HEK293 (cell line): Measurements from ENCODE around the gene MYH11.

Experiments used
- BCL6B ChIP-seq: fragments of 450-650 bp; formaldehyde crosslinking; IDR thresholded peaks from 2 replicates; pipeline ENCODE4 v1.5.1; 2017; ENCODE audit warnings: missing biosample characterization, missing genetic modification characterization
- FEZF1 ChIP-seq: fragments of 450-650 bp; formaldehyde crosslinking; IDR thresholded peaks from 2 replicates; pipeline ENCODE4 v1.5.1; 2016; ENCODE audit warnings: missing biosample characterization, missing genetic modification characterization
- HIC1 ChIP-seq: fragments of 450-650 bp; formaldehyde crosslinking; IDR thresholded peaks from 2 replicates; pipeline ENCODE4 v1.5.1; 2016; ENCODE audit warnings: missing biosample characterization, missing genetic modification characterization
- HOXA7 ChIP-seq: sonication (generic); formaldehyde crosslinking; IDR thresholded peaks from 2 replicates; pipeline ENCODE4 v1.8.1; 2022; ENCODE audit warnings: missing genetic modification reagents, borderline replicate concordance
- SALL2 ChIP-seq: fragments of 450-650 bp; formaldehyde crosslinking; IDR thresholded peaks from 2 replicates; pipeline ENCODE4 v1.5.0; 2017; ENCODE audit warnings: missing biosample characterization, mild to moderate bottlenecking, missing genetic modification characterization, borderline replicate concordance
- SP3 ChIP-seq: fragments of 450-650 bp; formaldehyde crosslinking; IDR thresholded peaks from 2 replicates; pipeline ENCODE4 v1.5.1; 2016; ENCODE audit warnings: missing biosample characterization, missing genetic modification characterization
- TRIM28 ChIP-seq: IDR thresholded peaks from 2 replicates; pipeline ENCODE4 v1.6.1; 2011; ENCODE audit warnings: low read length, control low read depth, borderline replicate concordance
- YY2 ChIP-seq: fragments of 450-650 bp; formaldehyde crosslinking; IDR thresholded peaks from 2 replicates; pipeline ENCODE4 v1.5.1; 2016; ENCODE audit warnings: missing biosample characterization, missing genetic modification characterization
- ZFP3 ChIP-seq: fragments of 450-650 bp; formaldehyde crosslinking; IDR thresholded peaks from 2 replicates; pipeline ENCODE4 v1.5.1; 2016; ENCODE audit warnings: low read depth, missing biosample characterization, missing genetic modification characterization
- ZFP37 ChIP-seq: fragments of 450-650 bp; formaldehyde crosslinking; IDR thresholded peaks from 2 replicates; pipeline ENCODE4 v1.5.1; 2016; ENCODE audit warnings: missing biosample characterization, missing genetic modification characterization
- ZNF140 ChIP-seq: fragments of 450-650 bp; formaldehyde crosslinking; IDR thresholded peaks from 2 replicates; pipeline ENCODE4 v1.5.1; 2016; ENCODE audit warnings: missing biosample characterization, missing genetic modification characterization
- ZNF157 ChIP-seq: fragments of 450-650 bp; formaldehyde crosslinking; IDR thresholded peaks from 2 replicates; pipeline ENCODE4 v1.5.1; 2016; ENCODE audit warnings: missing biosample characterization, missing genetic modification characterization
- ZNF169 ChIP-seq: fragments of 450-650 bp; formaldehyde crosslinking; IDR thresholded peaks from 2 replicates; pipeline ENCODE4 v1.5.1; 2016; ENCODE audit warnings: missing biosample characterization, missing genetic modification characterization
- ZNF274 ChIP-seq, 2 experiments: fragments of 200-500 bp in 1 of 2; fragments of 450-650 bp in 1 of 2; sonication (Bioruptor generic) in 1 of 2; formaldehyde crosslinking in 1 of 2; IDR thresholded peaks; 2 replicates each; pipeline versions ENCODE4 v1.5.1 to v1.6.1; 2014 to 2016; ENCODE audit warnings: borderline replicate concordance in 1 of 2, inconsistent platforms in 1 of 2, low read length in 1 of 2, missing biosample characterization in 1 of 2, missing genetic modification characterization in 1 of 2
- ZNF366 ChIP-seq: fragments of 450-650 bp; formaldehyde crosslinking; conservative IDR thresholded peaks from 2 replicates; pipeline ENCODE4 v1.5.1; 2016; ENCODE audit warnings: missing biosample characterization, missing genetic modification characterization
- ZNF423 ChIP-seq: fragments of 450-650 bp; formaldehyde crosslinking; IDR thresholded peaks from 2 replicates; pipeline ENCODE4 v1.5.1; 2016; ENCODE audit warnings: missing biosample characterization, missing genetic modification characterization
- ZNF433 ChIP-seq: fragments of 450-650 bp; formaldehyde crosslinking; IDR thresholded peaks from 2 replicates; pipeline ENCODE4 v1.5.1; 2016; ENCODE audit warnings: missing biosample characterization, missing genetic modification characterization, low read depth
- ZNF514 ChIP-seq: fragments of 450-650 bp; formaldehyde crosslinking; IDR thresholded peaks from 2 replicates; pipeline ENCODE4 v1.5.1; 2016; ENCODE audit warnings: missing biosample characterization, missing genetic modification characterization
- ZNF529 ChIP-seq: fragments of 450-650 bp; formaldehyde crosslinking; IDR thresholded peaks from 2 replicates; pipeline ENCODE4 v1.5.1; 2017; ENCODE audit warnings: missing genetic modification characterization, missing biosample characterization; ENCODE audit not compliant: insufficient replicate concordance
- ZNF530 ChIP-seq: fragments of 450-650 bp; formaldehyde crosslinking; IDR thresholded peaks from 2 replicates; pipeline ENCODE4 v1.5.1; 2016; ENCODE audit warnings: low read depth, missing biosample characterization, missing genetic modification characterization
- ZNF555 ChIP-seq: fragments of 450-650 bp; formaldehyde crosslinking; conservative IDR thresholded peaks from 2 replicates; pipeline ENCODE4 v1.5.1; 2017; ENCODE audit warnings: missing biosample characterization, mild to moderate bottlenecking, missing genetic modification characterization, inconsistent platforms
- ZNF585B ChIP-seq: fragments of 450-650 bp; formaldehyde crosslinking; IDR thresholded peaks from 2 replicates; pipeline ENCODE4 v1.5.1; 2016; ENCODE audit warnings: missing biosample characterization, missing genetic modification characterization
- ZNF624 ChIP-seq: fragments of 450-650 bp; formaldehyde crosslinking; IDR thresholded peaks from 2 replicates; pipeline ENCODE4 v1.5.1; 2017; ENCODE audit warnings: missing biosample characterization, missing genetic modification characterization
- ZNF658 ChIP-seq: fragments of 450-650 bp; formaldehyde crosslinking; IDR thresholded peaks from 2 replicates; pipeline ENCODE4; 2016; ENCODE audit warnings: missing biosample characterization, missing genetic modification characterization
- ZNF768 ChIP-seq: fragments of 450-650 bp; formaldehyde crosslinking; IDR thresholded peaks from 2 replicates; pipeline ENCODE4 v1.5.1; 2018; ENCODE audit warnings: missing biosample characterization, mild to moderate bottlenecking, missing genetic modification characterization
- ZNF785 ChIP-seq: fragments of 450-650 bp; formaldehyde crosslinking; IDR thresholded peaks from 2 replicates; pipeline ENCODE4 v1.5.1; 2016; ENCODE audit warnings: missing biosample characterization, missing genetic modification characterization
- TF ChIP-seq, protein P1 (sequence below): fragments of 450-650 bp; formaldehyde crosslinking; IDR thresholded peaks from 2 replicates; pipeline ENCODE4 v1.5.1; 2017; ENCODE audit warnings: missing biosample characterization, mild to moderate bottlenecking, missing genetic modification characterization, moderate library complexity
- TF ChIP-seq, protein P2 (sequence below): fragments of 450-650 bp; formaldehyde crosslinking; IDR thresholded peaks from 2 replicates; pipeline ENCODE4 v1.5.1; 2017; ENCODE audit warnings: missing biosample characterization, missing genetic modification characterization
- TF ChIP-seq, protein P3 (sequence below): IDR thresholded peaks from 2 replicates; pipeline ENCODE4 v1.6.1; 2011; ENCODE audit warnings: mild to moderate bottlenecking, low read depth, low read length, borderline replicate concordance

Gene MYH11

DNA sequence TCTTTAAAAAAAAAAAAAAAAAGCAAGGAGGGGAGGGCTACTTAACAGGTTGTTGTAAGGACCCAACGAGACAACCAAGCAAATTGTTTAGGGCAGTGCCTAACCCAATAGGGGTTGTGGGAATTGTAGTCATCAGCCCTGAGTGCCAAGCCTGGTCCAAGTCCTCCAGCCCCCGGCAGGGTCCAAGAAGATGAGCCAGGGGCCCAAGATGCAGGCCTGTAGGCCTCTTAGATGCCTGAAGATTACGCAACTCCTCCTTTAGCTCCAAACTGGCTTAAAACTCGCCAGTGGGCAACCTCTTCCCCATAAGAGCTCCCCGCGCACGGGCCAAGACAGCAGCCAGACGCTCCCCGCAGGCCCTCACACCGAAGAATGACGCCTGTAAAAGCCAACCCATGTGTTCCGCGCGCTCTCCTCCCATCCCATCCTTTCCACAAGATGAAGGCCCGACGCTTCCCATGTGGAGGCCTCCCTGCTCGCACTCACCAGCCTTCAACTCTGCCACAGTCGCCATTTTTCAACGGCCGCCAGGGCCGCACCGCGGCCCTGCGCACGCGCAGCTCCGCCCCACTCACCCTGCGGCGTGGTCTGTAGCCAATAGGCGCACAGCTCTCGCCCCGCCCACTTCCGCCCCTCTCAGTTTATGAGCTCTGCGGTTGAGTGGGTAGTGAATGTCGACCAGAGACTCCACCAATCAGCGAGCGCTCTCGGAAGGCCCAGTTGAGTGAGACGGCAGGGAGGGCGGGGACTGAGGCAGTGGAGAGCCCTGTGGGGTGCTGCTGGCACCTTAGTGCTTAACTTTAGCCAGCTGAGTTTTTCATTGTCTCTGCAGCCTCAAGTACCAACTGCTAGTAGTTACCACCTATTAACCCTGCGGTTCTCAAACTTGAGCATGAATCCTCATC is 31.5 kb upstream of the MYH11 start, which contains the start of gene CEP20 (continued):
- TF ChIP-seq SALL2 (tag by site-specific recombination), result no peak
- TF ChIP-seq YY2 (tag by site-specific recombination), result peak; percentile 89
- no peak for TF ChIP-seq HOXA7
- TF ChIP-seq ZNF529 (tag by site-specific recombination), result no peak
- TF ChIP-seq, protein P1, sequence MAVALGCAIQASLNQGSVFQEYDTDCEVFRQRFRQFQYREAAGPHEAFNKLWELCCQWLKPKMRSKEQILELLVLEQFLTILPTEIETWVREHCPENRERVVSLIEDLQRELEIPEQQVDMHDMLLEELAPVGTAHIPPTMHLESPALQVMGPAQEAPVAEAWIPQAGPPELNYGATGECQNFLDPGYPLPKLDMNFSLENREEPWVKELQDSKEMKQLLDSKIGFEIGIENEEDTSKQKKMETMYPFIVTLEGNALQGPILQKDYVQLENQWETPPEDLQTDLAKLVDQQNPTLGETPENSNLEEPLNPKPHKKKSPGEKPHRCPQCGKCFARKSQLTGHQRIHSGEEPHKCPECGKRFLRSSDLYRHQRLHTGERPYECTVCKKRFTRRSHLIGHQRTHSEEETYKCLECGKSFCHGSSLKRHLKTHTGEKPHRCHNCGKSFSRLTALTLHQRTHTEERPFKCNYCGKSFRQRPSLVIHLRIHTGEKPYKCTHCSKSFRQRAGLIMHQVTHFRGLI (tag by site-specific recombination), result no peak; the same call in 1 of the 2 replicates
- no peak for TF ChIP-seq ZNF514 (tag by site-specific recombination)
- no peak for TF ChIP-seq ZNF433 (tag by site-specific recombination)
- TF ChIP-seq ZNF555, result no peak
- TF ChIP-seq ZNF785 (tag by site-specific recombination), result no peak
- no peak for TF ChIP-seq ZNF274 (IDR thresholded peaks at IDR 0.05; ENCODE audit: low read length)
- TF ChIP-seq ZNF274 (tag by site-specific recombination; IDR thresholded peaks at IDR 0.05; ENCODE audit: borderline replicate concordance), result no peak
- TF ChIP-seq FEZF1, result no peak
- TF ChIP-seq HIC1 (tag by site-specific recombination), result no peak
- TF ChIP-seq, protein P2, sequence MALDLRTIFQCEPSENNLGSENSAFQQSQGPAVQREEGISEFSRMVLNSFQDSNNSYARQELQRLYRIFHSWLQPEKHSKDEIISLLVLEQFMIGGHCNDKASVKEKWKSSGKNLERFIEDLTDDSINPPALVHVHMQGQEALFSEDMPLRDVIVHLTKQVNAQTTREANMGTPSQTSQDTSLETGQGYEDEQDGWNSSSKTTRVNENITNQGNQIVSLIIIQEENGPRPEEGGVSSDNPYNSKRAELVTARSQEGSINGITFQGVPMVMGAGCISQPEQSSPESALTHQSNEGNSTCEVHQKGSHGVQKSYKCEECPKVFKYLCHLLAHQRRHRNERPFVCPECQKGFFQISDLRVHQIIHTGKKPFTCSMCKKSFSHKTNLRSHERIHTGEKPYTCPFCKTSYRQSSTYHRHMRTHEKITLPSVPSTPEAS (tag by site-specific recombination), result no peak
- no peak for TF ChIP-seq ZFP37 (tag by site-specific recombination)
- TF ChIP-seq ZNF768 (tag by site-specific recombination), result no peak
- no peak for TF ChIP-seq TRIM28
- no peak for TF ChIP-seq ZNF585B (tag by site-specific recombination)
- peak; percentile 94 for TF ChIP-seq SP3 (tag by site-specific recombination)
- TF ChIP-seq ZNF423 (tag by site-specific recombination), result no peak
- no peak for TF ChIP-seq ZNF140 (tag by site-specific recombination)
- TF ChIP-seq ZNF658 (tag by site-specific recombination), result no peak
- no peak for TF ChIP-seq BCL6B (tag by site-specific recombination)
- no peak for TF ChIP-seq ZNF157 (tag by site-specific recombination)
- TF ChIP-seq ZFP3 (tag by site-specific recombination), result no peak
- TF ChIP-seq ZNF624, result no peak
- no peak for TF ChIP-seq ZNF530 (tag by site-specific recombination)
- TF ChIP-seq, protein P3, sequence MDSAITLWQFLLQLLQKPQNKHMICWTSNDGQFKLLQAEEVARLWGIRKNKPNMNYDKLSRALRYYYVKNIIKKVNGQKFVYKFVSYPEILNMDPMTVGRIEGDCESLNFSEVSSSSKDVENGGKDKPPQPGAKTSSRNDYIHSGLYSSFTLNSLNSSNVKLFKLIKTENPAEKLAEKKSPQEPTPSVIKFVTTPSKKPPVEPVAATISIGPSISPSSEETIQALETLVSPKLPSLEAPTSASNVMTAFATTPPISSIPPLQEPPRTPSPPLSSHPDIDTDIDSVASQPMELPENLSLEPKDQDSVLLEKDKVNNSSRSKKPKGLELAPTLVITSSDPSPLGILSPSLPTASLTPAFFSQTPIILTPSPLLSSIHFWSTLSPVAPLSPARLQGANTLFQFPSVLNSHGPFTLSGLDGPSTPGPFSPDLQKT, result peak; percentile 90; the same call in 1 of the 2 replicates
- TF ChIP-seq ZNF366 (tag by site-specific recombination), result no peak
- no peak for TF ChIP-seq ZNF169 (tag by site-specific recombination)
